Sigmoid colon (tissue), 4 donors: ENCODE results near the gene SPTBN1.

Experiments used
- EP300 ChIP-seq, 4 donors: sonication (generic); formaldehyde crosslinking; IDR thresholded peaks; one replicate each; pipeline ENCODE4 v1.6.1; 2017; ENCODE audit warnings: antibody characterized with exemption in 4 of 4
- TF ChIP-seq, protein P1 (sequence below), 4 experiments: fragments of 450-650 bp in 3 of 4; fragments of 200-600 bp in 1 of 4; IDR thresholded peaks; one replicate each; pipeline ENCODE4 v1.5.1; 2016 to 2019; ENCODE audit warnings: antibody characterized with exemption in 4 of 4, mild to moderate bottlenecking in 3 of 4, moderate library complexity in 2 of 4

DNA sequence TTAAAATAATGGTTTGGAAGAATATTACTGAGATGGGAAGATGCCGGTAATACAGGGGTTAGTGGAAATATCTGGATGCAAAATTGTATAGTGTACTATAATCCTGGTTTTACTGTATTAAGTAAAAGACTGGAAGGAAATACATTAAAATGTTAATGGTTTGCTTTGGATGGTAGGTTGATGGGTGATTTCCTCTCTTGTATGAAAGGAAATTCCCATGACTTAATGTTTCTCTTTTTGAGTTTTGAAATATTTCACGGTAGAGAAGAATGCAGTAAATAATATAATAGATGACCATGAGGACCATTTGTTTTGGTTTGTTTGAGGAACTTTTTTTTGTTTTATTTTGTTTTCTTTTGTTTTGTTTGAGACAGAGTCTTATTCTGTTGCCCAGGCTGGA is 8.2 kb downstream of the SPTBN1 start:
- TF ChIP-seq, protein P1, sequence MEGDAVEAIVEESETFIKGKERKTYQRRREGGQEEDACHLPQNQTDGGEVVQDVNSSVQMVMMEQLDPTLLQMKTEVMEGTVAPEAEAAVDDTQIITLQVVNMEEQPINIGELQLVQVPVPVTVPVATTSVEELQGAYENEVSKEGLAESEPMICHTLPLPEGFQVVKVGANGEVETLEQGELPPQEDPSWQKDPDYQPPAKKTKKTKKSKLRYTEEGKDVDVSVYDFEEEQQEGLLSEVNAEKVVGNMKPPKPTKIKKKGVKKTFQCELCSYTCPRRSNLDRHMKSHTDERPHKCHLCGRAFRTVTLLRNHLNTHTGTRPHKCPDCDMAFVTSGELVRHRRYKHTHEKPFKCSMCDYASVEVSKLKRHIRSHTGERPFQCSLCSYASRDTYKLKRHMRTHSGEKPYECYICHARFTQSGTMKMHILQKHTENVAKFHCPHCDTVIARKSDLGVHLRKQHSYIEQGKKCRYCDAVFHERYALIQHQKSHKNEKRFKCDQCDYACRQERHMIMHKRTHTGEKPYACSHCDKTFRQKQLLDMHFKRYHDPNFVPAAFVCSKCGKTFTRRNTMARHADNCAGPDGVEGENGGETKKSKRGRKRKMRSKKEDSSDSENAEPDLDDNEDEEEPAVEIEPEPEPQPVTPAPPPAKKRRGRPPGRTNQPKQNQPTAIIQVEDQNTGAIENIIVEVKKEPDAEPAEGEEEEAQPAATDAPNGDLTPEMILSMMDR (IDR thresholded peaks at IDR 0.05), result no peak
- TF ChIP-seq EP300 (IDR thresholded peaks at IDR 0.05), result no peak
